SJCRH30 (cell line): ENCODE measurements around the gene KLRF1. TPM values are rescaled to one million over a fixed set of nuclear protein-coding genes. Genes with fewer than 3 reads are reported as not detected.

Experiments used
- DNase-seq, 2 experiments: peaks; one replicate each; pipeline ENCODE4 v3.0.0-alpha.2; 2015 to 2020
- H3K27ac ChIP-seq: fragments of 250-450 bp; sonication (Bioruptor Pico); 2 replicates; pipeline ENCODE4 v1.5.1; 2020; ENCODE audit warnings: mild to moderate bottlenecking, moderate library complexity
- H3K27me3 ChIP-seq: fragments of 250-450 bp; sonication (Bioruptor Pico); 2 replicates; pipeline ENCODE4 v1.5.1; 2020; ENCODE audit warnings: mild to moderate bottlenecking, moderate library complexity
- H3K36me3 ChIP-seq: fragments of 250-450 bp; sonication (Bioruptor Pico); 2 replicates; pipeline ENCODE4 v1.5.1; 2020; ENCODE audit warnings: mild to moderate bottlenecking, moderate library complexity
- H3K4me1 ChIP-seq: fragments of 250-450 bp; sonication (Bioruptor Pico); 2 replicates; pipeline ENCODE4 v1.5.1; 2020; ENCODE audit warnings: mild to moderate bottlenecking, moderate library complexity
- H3K4me3 ChIP-seq: fragments of 250-450 bp; sonication (Bioruptor Pico); 2 replicates; pipeline ENCODE4 v1.5.1; 2020; ENCODE audit warnings: mild to moderate bottlenecking, moderate library complexity
- H3K9me3 ChIP-seq: fragments of 250-450 bp; sonication (Bioruptor Pico); replicated peaks from 2 replicates; pipeline ENCODE4 v1.5.1; 2020; ENCODE audit warnings: mild to moderate bottlenecking, moderate library complexity
- total RNA-seq: library from RNA; depleted of rRNA; stranded (reverse); fragments of >200 nt; shearing (Covaris generic); gene quantifications from 2 replicates; pipeline ENCODE4 v1.2.3, GENCODE V29; 2014; rRNA removed

KLRF1 gene, protein sequence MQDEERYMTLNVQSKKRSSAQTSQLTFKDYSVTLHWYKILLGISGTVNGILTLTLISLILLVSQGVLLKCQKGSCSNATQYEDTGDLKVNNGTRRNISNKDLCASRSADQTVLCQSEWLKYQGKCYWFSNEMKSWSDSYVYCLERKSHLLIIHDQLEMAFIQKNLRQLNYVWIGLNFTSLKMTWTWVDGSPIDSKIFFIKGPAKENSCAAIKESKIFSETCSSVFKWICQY
- total RNA-seq, result not detected in 2 replicates

DNA sequence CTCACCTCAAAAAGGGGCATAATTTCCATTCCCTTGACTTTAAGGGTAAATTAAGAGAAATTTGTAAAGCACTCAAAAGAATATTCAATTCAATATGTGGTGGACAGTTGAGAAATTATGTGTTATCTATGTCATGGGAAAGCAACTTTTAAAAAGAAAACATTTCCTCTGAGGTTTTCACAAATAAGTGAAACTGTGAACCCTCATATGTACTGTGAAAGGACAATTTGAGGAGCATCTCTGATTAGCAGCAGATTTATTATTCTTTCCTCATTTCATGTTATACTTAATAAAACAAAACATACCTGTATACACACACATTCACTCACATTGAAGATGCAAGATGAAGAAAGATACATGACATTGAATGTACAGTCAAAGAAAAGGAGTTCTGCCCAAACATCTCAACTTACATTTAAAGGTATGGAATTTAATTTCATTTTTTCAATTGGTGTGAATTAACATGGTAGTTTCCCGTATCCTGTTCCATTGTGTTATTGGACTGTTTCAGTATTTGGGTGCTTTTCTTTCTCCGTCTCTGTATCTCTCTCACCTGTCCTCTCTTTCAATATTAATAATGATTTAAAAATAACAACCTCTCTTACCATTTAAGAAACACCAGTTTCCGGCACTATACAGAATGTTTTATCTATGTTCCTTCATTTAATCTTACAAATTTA lies at the start of gene KLRF1:
Gene KLRF1 (plus strand): TSS at position 273 of the 680 bp plus-strand sequence. CDS start 64 bp downstream, at position 337.
- H3K4me1 ChIP-seq, result no peaks in the 10 kb centered on the region

DNA sequence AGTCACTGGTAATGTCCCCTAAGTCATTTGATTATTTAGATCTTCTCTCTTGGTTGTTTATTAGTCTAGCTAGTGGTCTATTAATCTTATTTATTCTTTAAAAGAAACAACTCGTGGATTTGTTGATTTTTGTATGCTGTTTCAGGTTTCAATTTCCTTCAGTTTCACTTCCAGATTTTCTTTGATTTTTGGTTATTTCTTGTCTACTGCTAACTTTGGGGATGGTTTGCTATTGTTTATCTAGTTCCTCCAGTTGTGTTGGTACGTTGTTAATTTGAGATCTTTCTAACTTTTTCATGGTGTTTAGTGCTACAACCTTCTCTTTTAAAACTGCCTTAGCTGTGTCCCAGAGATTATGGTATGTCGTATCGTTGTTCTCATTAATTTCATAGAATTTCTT lies 48.1 kb upstream of the KLRF1 start:
- no peaks in the 10 kb centered on the region for H3K9me3 ChIP-seq
- H3K4me3 ChIP-seq, result no peak overlapping the region
- H3K27ac ChIP-seq, result no peak overlapping the region
- no peaks in the 10 kb centered on the region for H3K27me3 ChIP-seq
- no peaks in the 10 kb centered on the region for H3K4me1 ChIP-seq
- no peaks in the 10 kb centered on the region for H3K36me3 ChIP-seq
- DNase-seq, result no peak

More for the DNA sequence above, at the start of gene KLRF1:
- Histone ChIP-seq H3K4me3 (no peak within 1 kb of the TSS), H3K36me3 (no peaks in the 10 kb centered on the region), H3K9me3 (no peaks in the 10 kb centered on the region), H3K27me3 (no peaks in the 10 kb centered on the region), H3K27ac (no peak within 1 kb of the TSS)
- no peak for DNase-seq

DNA sequence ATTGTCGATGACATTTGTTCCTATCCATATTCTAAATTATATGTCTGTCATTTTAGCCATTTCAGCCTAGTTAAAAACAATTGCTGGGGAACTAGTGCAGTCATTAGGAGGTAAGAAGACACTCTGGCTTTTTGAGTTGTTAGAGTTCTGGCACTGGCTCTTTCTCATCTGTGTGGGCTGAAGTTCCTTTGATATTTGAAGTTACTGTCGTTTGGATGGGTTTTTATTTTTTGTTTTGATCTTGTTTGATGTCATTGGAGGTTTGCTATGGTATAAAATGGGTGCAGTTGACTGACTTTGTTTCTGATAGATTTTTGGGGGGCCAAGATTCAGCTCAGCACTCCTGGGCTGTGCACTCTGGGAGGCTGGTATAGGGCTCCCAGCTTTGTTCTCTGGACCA lies 45.9 kb upstream of the KLRF1 start:
- H3K4me1 ChIP-seq, result no peaks in the 10 kb centered on the region
- H3K9me3 ChIP-seq, result no peaks in the 10 kb centered on the region
- no peaks in the 10 kb centered on the region for H3K27me3 ChIP-seq

DNA sequence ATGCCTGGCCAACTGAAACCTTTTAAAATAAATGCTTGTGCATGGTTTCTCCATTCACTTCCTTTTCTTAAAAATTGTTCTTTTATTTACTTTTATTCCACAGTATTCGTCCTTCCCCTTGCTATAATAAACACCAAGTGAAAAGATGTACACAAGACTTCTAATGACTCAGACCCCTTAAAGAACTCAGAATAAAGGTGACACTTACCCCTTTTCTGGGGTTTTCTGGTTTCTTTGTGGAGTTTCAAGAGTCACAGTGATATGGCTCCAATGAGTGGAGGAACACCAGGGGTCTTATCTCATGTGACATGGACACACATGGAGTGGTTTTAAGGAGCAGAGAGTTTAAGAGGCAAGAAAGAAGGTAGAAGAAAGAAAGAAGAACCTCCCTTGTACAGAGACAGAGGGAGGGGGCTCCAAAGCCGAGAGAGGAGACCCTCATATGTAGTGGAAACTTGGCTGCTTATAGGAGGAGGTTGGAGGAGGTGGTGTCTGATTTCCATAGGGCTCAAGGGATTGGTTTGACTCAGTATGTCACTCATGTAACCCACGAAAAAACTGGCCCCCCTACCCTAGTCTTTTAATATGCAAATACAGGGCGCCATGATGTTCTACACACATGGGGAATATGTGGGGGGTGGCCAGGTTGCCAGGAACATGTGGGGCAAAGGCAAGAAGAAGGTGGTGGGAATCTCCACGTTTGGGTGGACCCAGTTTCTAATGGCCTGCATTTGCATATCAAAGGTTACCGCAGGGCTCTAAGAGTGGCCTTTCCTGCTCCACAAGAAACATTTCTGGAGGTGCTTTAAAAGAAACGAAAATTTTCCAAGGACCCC lies 44.5 kb upstream of the KLRF1 start:
- no peaks in the 10 kb centered on the region for H3K9me3 ChIP-seq
- DNase-seq, result no peak
- H3K27ac ChIP-seq, result no peak overlapping the region
- H3K4me3 ChIP-seq, result no peak overlapping the region
- H3K27me3 ChIP-seq, result no peaks in the 10 kb centered on the region
- no peaks in the 10 kb centered on the region for H3K4me1 ChIP-seq
- no peaks in the 10 kb centered on the region for H3K36me3 ChIP-seq

More for the DNA sequence above, 45.9 kb upstream of the KLRF1 start:
- Histone ChIP-seq H3K4me3 (no peak overlapping the region), H3K27ac (no peak overlapping the region), H3K36me3 (no peaks in the 10 kb centered on the region)
- DNase-seq, result no peak

DNA sequence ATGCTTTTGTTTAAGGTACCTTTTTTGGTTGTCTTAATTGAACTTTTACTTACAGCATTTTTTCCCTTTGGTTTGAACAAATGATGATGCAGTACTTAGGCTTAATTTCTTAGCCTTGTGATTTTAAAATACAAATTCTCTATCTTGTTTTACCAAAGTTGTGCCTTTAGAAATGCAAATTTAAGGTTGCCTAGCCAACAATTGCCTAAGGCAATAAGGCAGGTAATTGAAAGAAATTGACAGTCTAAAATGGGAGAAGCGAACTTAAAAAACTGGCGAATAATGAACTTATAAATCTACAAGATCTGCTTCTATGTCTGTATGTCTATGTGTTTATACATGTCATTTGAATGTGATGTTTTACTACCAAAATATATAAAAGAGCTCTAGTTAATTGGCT lies 43.0 kb upstream of the KLRF1 start:
- Histone ChIP-seq H3K4me3 (no peak overlapping the region), H3K27ac (no peak overlapping the region), H3K36me3 (no peaks in the 10 kb centered on the region), H3K27me3 (no peaks in the 10 kb centered on the region), H3K9me3 (no peaks in the 10 kb centered on the region), H3K4me1 (no peaks in the 10 kb centered on the region)
- no peak for DNase-seq

DNA sequence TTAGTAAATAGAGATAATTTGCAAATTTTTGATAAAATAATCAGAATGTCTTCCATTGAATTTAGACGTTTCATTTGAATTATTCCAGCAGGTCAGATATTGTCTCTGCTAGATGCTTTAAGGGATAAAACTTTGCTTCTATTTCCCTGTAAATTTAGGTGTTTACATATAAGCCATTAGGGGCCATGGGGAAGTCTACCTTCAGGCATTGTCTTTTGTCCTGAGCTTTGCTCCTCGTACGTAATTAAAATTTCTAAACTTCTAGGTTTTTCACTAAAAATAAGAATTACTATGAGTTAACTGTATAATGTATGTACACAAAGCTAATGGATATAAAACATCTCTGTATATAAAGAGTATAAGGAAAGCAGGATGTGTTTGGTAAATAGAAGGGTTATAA lies 42.5 kb upstream of the KLRF1 start:
- no peaks in the 10 kb centered on the region for H3K4me1 ChIP-seq

DNA sequence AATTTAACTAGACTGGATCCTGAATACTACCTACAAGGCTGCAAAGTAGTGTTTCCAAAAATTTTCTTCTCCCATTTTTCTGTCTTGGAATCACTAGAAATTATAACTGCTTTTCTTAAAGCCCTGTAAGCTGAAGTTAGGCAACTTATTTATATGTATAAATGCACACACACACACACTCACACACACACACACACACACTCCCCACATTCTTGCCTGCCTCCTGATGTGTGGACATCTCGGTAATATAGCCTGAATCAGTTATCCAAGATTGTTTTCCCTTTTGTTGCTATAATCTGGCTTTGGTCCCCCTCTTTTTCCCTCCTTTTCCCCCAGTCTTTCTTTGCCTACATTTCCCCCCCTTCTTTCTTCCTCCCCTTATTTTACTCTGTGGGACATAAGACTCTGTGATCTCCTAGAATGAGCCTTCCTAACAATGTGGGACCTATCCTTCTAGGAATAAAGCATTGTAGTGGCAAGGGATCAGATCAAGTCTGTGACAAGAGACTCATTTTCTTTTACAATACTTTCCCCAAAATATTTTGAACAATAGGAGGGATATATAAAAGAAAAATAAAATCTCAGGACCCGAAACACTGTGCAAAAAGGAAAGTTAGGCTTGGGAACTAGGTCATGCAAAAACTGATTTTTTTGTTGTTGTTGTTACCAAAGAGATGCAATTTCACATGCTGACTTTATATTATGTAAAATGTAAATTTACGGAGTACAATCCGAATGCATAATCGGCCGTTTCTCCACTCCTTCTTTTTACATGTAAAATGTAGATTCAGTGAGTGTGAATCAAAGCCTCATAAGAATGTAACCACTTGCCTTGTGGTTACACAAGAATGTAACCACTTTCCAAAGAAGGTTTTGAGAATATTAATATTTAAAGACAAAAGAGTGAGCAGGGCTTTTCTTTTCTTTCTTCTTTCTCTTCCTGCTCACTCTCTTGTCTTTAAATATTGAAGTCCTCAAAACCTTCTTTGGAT lies 40.3 kb upstream of the KLRF1 start:
- DNase-seq, result no peak
- no peaks in the 10 kb centered on the region for H3K27me3 ChIP-seq
- no peaks in the 10 kb centered on the region for H3K9me3 ChIP-seq
- no peaks in the 10 kb centered on the region for H3K36me3 ChIP-seq
- no peak overlapping the region for H3K27ac ChIP-seq
- H3K4me3 ChIP-seq, result no peak overlapping the region
- no peaks in the 10 kb centered on the region for H3K4me1 ChIP-seq

More for the DNA sequence above, 42.5 kb upstream of the KLRF1 start:
- no peaks in the 10 kb centered on the region for H3K27me3 ChIP-seq
- H3K4me3 ChIP-seq, result no peak overlapping the region
- H3K27ac ChIP-seq, result no peak overlapping the region
- DNase-seq, result no peak
- H3K36me3 ChIP-seq, result no peaks in the 10 kb centered on the region
- H3K9me3 ChIP-seq, result no peaks in the 10 kb centered on the region

DNA sequence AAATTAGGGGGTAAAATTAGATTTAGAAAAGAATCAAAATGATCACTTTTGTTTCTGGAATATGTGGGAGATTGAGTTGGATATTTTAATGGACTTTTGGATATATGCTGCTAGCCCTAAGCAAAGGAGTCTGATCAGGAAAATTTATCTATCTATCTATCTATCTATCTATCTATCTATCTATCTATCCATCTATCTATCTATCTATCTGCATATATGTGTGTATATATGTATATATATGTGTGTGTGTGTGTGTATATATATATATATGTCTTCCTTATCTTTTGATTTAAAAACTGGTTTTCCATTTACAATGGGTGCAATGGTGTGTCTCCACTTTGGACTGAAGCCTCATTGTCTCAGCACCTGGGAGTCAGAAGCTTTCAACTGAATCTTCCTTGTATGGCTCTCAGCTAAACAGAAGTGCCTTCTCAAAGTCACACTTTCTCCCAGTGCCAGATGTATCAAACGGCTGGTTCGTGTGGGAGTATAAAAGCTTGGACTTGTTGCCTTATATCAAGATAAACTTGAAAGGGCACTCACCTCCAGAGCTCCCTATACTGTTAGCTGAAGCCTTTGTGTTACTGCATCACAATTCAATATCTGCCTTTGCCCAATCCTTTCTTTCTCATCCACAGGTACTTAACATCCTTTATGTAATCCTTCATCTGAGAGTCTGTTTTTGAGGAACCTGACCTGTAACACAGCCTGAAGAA lies 34.9 kb upstream of the KLRF1 start:
- no peak for DNase-seq
- Histone ChIP-seq H3K4me1 (no peaks in the 10 kb centered on the region; the same call in 1 of the 2 replicates), H3K27me3 (no peaks in the 10 kb centered on the region; the same call in 1 of the 2 replicates), H3K9me3 (no peaks in the 10 kb centered on the region), H3K36me3 (no peaks in the 10 kb centered on the region), H3K4me3 (no peak overlapping the region), H3K27ac (no peak overlapping the region)

DNA sequence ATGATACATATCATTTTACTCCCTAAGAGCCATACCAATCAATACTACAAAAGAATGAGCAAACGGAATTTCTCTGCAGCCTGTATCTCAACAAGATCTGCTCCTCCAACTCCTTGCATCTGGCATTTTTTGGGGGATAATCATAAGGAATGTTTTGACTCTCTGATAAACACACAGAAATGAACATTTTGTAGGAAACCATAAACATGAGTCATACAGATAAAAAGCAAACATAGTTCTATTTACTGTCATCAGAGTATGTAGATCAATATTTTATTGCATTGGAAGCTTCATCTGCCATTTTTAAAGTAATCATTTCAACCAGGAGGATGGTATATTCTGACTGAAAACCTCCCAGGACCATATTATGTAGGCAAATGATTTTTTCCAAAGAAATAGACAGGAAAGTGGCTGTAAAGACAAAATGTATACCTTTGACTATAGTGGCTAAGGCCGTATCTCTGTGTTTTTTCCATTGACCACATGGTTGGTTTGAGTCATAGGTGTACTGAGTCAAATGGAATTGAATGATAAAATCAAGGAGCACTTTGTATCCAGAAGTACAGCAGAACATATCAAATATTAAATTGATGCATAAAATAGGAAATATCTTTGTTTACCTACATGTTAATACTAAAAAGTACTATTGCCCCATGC lies 34.2 kb upstream of the KLRF1 start:
- DNase-seq, result no peak
- no peaks in the 10 kb centered on the region for H3K36me3 ChIP-seq
- no peaks in the 10 kb centered on the region for H3K9me3 ChIP-seq
- H3K27ac ChIP-seq, result no peak overlapping the region
- no peaks in the 10 kb centered on the region; the same call in 1 of the 2 replicates for H3K27me3 ChIP-seq
- no peaks in the 10 kb centered on the region; the same call in 1 of the 2 replicates for H3K4me1 ChIP-seq
- H3K4me3 ChIP-seq, result no peak overlapping the region

DNA sequence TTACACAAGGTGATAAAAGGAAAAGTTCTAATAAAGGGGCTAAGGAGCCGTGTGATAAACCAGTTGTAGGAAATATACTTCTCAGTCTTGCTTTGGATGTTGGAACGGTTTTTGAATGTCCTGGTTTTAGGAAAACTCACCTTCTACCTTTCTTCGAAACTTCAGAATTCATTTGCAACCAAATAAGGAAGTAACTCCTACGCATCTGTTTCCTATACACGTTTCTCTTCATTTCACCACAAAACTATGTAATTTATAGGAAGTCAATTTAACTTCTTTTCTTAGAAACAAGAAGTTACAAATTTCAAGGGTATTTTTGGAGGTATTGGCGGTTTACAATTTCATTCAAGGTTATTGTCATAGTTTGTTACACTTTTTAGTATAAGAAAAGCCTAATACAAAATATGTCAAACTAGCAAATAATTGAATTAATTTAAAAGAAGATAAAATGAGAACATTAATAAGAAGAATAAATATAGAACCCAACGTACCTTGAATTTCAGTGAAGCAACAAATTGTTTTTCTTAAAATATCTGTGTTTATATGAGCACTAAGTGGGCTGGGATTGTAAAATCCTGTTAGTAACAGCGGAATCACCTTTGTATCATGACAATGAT lies 33.4 kb upstream of the KLRF1 start:
- Histone ChIP-seq H3K36me3 (no peaks in the 10 kb centered on the region), H3K4me3 (no peak overlapping the region), H3K27ac (no peak overlapping the region), H3K9me3 (no peaks in the 10 kb centered on the region), H3K27me3 (no peaks in the 10 kb centered on the region; the same call in 1 of the 2 replicates), H3K4me1 (no peaks in the 10 kb centered on the region; the same call in 1 of the 2 replicates)
- DNase-seq, result no peak

DNA sequence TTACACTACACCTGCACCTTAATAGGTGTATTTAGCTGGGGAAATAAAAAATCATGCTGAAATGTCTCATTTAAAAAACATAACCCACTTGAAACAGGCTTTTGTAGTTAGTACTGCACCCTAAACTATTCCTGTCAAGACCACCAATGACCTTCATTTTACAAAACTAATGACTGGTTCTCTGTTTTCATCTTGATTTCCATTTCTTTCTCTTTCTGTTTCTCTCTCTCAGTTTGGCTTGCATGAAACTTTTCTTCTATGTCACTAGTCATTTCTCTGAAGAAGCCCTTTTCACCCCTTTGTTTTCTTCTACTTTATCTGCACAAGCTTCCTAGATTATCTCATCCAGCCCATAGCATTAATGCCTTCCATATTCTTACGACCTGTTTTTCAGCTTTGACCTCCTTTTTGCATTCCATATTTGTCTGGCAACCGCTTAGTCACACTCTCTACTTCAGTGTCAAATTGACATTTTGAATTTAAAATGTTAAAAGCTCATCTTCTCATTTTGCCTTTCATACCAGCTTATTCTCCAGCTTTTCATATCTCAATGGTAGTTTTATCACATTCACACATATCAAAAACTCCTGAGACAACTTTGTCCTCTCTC lies 32.7 kb upstream of the KLRF1 start:
- H3K4me1 ChIP-seq, result no peaks in the 10 kb centered on the region; the same call in 1 of the 2 replicates
- H3K27ac ChIP-seq, result no peak overlapping the region
- no peaks in the 10 kb centered on the region; the same call in 1 of the 2 replicates for H3K27me3 ChIP-seq
- H3K9me3 ChIP-seq, result no peaks in the 10 kb centered on the region
- no peaks in the 10 kb centered on the region for H3K36me3 ChIP-seq
- no peak for DNase-seq
- no peak overlapping the region for H3K4me3 ChIP-seq

DNA sequence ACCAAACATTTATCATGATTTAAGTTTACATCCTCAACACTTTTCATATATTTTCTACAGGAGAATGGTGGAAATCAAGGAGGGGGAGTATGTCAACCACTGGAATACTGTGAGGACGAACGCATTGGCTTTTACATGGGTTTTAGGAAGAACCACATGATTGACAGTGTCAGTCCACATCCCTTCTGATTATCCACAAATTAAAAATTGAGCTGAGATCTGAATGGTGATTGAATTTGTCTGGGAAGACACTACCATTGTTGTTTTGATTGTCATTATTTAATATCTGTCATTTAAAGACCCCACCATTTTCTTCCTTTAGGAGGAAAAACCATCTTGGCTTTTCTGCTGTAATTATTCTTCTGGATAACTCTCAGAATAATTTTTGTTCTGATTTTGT lies 31.3 kb upstream of the KLRF1 start:
- no peak for DNase-seq

More for the DNA sequence above, 31.3 kb upstream of the KLRF1 start:
- no peaks in the 10 kb centered on the region; the same call in 1 of the 2 replicates for H3K27me3 ChIP-seq
- H3K4me1 ChIP-seq, result no peaks in the 10 kb centered on the region; the same call in 1 of the 2 replicates
- no peaks in the 10 kb centered on the region for H3K36me3 ChIP-seq
- no peaks in the 10 kb centered on the region for H3K9me3 ChIP-seq
- H3K27ac ChIP-seq, result no peak overlapping the region
- H3K4me3 ChIP-seq, result no peak overlapping the region
